Measurements from ENCODE around the gene RAPH1. TPM values are rescaled to one million over a fixed set of nuclear protein-coding genes. Genes with fewer than 3 reads are reported as not detected.

RAPH1 gene
- total RNA-seq, 1 donor from 2014 or later: 13.8 TPM

GRCh38 chr2:203500297-203500696 lies 34.8 kb downstream of the RAPH1 start:
- ATAC-seq (no peak), DNase-seq (no peak)
- intact Hi-C loops (cut with micrococcal nuclease): no loop called here

- intact Hi-C loops (cut with micrococcal nuclease): no loop called here
- ATAC-seq (peak; percentile 26), DNase-seq (no peak)
Measured at GRCh38 chr2:203498161-203498560, 36.9 kb downstream of the RAPH1 start.

GRCh38 chr2:203492965-203493364 lies 42.1 kb downstream of the RAPH1 start:
- DNase-seq (no peak), ATAC-seq (no peak)
- intact Hi-C loops (cut with micrococcal nuclease): no loop called here

- DNase-seq (no peak), ATAC-seq (no peak)
- intact Hi-C loops (cut with micrococcal nuclease): no loop called here
Measured at GRCh38 chr2:203490391-203490790, 44.7 kb downstream of the RAPH1 start.

- DNase-seq (no peak), ATAC-seq (no peak)
- intact Hi-C loops (cut with micrococcal nuclease): no loop called here
Measured at GRCh38 chr2:203489531-203489930, 45.6 kb downstream of the RAPH1 start.

GRCh38 chr2:203484266-203485112 lies 50.6 kb downstream of the RAPH1 start:
- intact Hi-C loops (cut with micrococcal nuclease): loop anchor here (5.0 kb wide), 1 partner anchor 333 kb away; no protein-coding TSS in a partner anchor
- ATAC-seq: peak; percentile 91
- no peak for DNase-seq

GRCh38 chr2:203480623-203481022 lies 54.5 kb downstream of the RAPH1 start:
- intact Hi-C loops (cut with micrococcal nuclease): loop anchor here (5.0 kb wide), 1 partner anchor 337 kb away; no protein-coding TSS in a partner anchor
- DNase-seq (no peak), ATAC-seq (no peak)

GRCh38 chr2:203476881-203477280 lies 58.2 kb downstream of the RAPH1 start:
- no peak for DNase-seq
- ATAC-seq: no peak
- intact Hi-C loops (cut with micrococcal nuclease): no loop called here

- no peak for DNase-seq
- ATAC-seq: no peak
- intact Hi-C loops (cut with micrococcal nuclease): no loop called here
Measured at GRCh38 chr2:203471323-203471722, 63.8 kb downstream of the RAPH1 start.

GRCh38 chr2:203470371-203470770 lies 64.7 kb downstream of the RAPH1 start:
- ATAC-seq (no peak), DNase-seq (no peak)
- intact Hi-C loops (cut with micrococcal nuclease): no loop called here

- DNase-seq: no peak
- ATAC-seq: no peak
- intact Hi-C loops (cut with micrococcal nuclease): no loop called here
Measured at GRCh38 chr2:203469546-203469945, 65.6 kb downstream of the RAPH1 start.

- DNase-seq (no peak), ATAC-seq (no peak)
- intact Hi-C loops (cut with micrococcal nuclease): no loop called here
Measured at GRCh38 chr2:203463266-203463678, 71.8 kb downstream of the RAPH1 start.

- DNase-seq (no peak), ATAC-seq (no peak)
- intact Hi-C loops (cut with micrococcal nuclease): no loop called here
Measured at GRCh38 chr2:203462308-203462707, 72.8 kb downstream of the RAPH1 start.

- no peak for ATAC-seq
- intact Hi-C loops (cut with micrococcal nuclease): no loop called here
- no peak for DNase-seq
Measured at GRCh38 chr2:203461746-203462145, 73.4 kb downstream of the RAPH1 start.

GRCh38 chr2:203455209-203455608 lies 79.9 kb downstream of the RAPH1 start:
- ATAC-seq (no peak), DNase-seq (no peak)
- intact Hi-C loops (cut with micrococcal nuclease): no loop called here

- peak; percentile 78 for ATAC-seq
- intact Hi-C loops (cut with micrococcal nuclease): no loop called here
- DNase-seq: no peak
Measured at GRCh38 chr2:203453858-203454451, 81.1 kb downstream of the RAPH1 start.

- intact Hi-C loops (cut with micrococcal nuclease): no loop called here
- ATAC-seq: peak; percentile 50
Measured at GRCh38 chr2:203451689-203452088, 83.4 kb downstream of the RAPH1 start.

GRCh38 chr2:203451011-203451410 lies 84.1 kb downstream of the RAPH1 start:
- intact Hi-C loops (cut with micrococcal nuclease): no loop called here
- ATAC-seq (no peak), DNase-seq (no peak)

More at GRCh38 chr2:203451689-203452088, 83.4 kb downstream of the RAPH1 start:
- no peak for DNase-seq

- ATAC-seq (no peak), DNase-seq (no peak)
- intact Hi-C loops (cut with micrococcal nuclease): no loop called here
Measured at GRCh38 chr2:203450561-203450960, 84.5 kb downstream of the RAPH1 start.

- intact Hi-C loops (cut with micrococcal nuclease): no loop called here
- ATAC-seq (no peak), DNase-seq (no peak)
Measured at GRCh38 chr2:203446780-203447179, 88.3 kb downstream of the RAPH1 start.

GRCh38 chr2:203446071-203446481 lies 89.0 kb downstream of the RAPH1 start:
- intact Hi-C loops (cut with micrococcal nuclease): no loop called here
- no peak for DNase-seq
- no peak for ATAC-seq

Measured in left ventricle myocardium superior (tissue), 1 donor.